HUES6 (cell line): ENCODE data around the gene VGF.

Experiments
- H3K27ac ChIP-seq: 2 replicates; pipeline ENCODE4 v1.7.0; 2013; ENCODE audit warnings: low read depth, mild to moderate bottlenecking, low read length, inconsistent platforms
- H3K27me3 ChIP-seq: 2 replicates; pipeline ENCODE4 v1.6.1; 2013; ENCODE audit warnings: low read length; ENCODE audit not compliant: control insufficient read depth, insufficient read depth
- H3K36me3 ChIP-seq: 2 replicates; pipeline ENCODE4 v1.6.1; 2013; ENCODE audit warnings: low read length; ENCODE audit not compliant: control insufficient read depth, insufficient read depth
- H3K4me1 ChIP-seq: 2 replicates; pipeline ENCODE4 v1.6.1; 2013; ENCODE audit warnings: low read length; ENCODE audit not compliant: control insufficient read depth, insufficient read depth
- H3K4me3 ChIP-seq: 2 replicates; pipeline ENCODE4 v1.5.1; 2013; ENCODE audit warnings: low read depth, low read length
- H3K9ac ChIP-seq: one replicate; pipeline ENCODE4 v1.6.1; 2013; ENCODE audit warnings: mild to moderate bottlenecking, low read length
- H3K9me3 ChIP-seq: 2 replicates; pipeline ENCODE4 v1.6.1; 2013; ENCODE audit warnings: low read depth, low read length; ENCODE audit not compliant: control insufficient read depth, insufficient read depth

The VGF gene

DNA sequence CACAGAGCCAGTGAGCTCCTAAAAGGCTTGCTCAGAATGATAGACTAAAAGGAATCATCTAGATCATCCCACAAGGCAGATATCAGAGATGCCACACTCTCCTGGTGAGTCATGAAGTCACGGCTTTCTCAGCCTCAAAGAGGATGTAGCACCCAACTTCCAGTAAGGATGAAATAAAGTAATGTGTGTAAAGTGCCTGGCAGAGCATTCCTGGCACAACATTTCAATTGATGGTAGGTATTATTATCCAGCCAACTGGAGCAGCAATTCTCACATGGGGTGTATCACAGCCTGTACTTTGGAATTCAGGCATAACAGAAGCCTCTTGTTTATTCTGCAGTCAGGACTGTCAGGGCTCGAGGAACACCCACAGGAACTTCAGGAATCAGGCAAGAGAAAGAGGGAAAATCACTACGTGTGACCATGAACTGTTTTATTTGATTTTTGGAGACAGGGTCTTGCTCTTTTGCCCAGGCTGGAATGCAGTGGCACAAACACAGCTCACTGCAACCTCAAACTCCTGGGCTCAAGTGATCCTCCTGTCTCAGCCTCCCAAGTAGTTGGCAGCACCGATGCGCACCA, 20.0 kb upstream of the VGF start:
- Histone ChIP-seq H3K9ac (no peak overlapping the region), H3K9me3 (no peaks in the 10 kb centered on the region), H3K27ac (no peak overlapping the region), H3K4me1 (peaks cover 5% of the 10 kb centered on the region; the same call in 1 of the 2 replicates), H3K4me3 (no peak overlapping the region), H3K36me3 (no peaks in the 10 kb centered on the region), H3K27me3 (peaks cover 11% of the 10 kb centered on the region)

DNA sequence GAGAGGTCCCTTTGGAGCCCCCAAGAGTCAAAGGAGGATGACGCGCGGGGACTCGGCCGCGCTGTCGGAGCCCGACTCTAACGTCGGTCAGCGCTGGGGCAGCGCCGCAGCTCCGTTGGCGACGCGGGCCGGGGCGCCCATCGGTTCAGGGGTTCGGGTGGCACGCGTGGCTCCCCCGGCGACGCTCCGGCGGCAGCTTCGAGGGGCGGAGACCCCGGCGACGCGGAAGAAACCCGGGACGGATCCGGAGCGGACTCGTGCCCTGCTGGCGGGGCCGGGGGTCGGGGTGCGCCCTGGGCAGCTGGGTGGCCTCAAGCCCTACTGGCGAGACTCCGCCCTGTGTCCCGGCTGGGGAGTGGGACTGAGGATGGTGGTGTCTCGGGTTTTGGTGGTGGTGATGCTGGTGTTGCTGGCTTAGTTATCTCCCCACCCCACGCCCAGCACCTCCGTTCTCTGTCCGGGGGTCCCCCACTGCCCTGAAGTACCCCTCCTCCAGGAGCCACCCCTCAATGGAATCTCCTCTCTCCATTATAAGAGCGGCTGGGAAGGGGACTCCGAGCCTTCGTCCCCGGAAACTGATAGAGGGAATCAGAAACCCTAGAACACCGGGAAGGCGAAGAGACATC, 14.9 kb upstream of the VGF start, which contains the start of gene NAT16:
NAT16 (minus strand) TSS at position 164 of the 626 bp plus-strand sequence. CDS start 5,486 bp downstream, outside the sequence.
- no peak within 1 kb of the TSS for H3K27ac ChIP-seq
- H3K27me3 ChIP-seq, result peaks cover 61% of the 10 kb centered on the region
- peaks cover 7% of the 10 kb centered on the region; the same call in 1 of the 2 replicates for H3K4me1 ChIP-seq
- H3K9ac ChIP-seq, result no peak within 1 kb of the TSS
- H3K4me3 ChIP-seq, result peak within 1 kb of the TSS; percentile 49
- H3K9me3 ChIP-seq, result no peaks in the 10 kb centered on the region
- no peaks in the 10 kb centered on the region for H3K36me3 ChIP-seq

DNA sequence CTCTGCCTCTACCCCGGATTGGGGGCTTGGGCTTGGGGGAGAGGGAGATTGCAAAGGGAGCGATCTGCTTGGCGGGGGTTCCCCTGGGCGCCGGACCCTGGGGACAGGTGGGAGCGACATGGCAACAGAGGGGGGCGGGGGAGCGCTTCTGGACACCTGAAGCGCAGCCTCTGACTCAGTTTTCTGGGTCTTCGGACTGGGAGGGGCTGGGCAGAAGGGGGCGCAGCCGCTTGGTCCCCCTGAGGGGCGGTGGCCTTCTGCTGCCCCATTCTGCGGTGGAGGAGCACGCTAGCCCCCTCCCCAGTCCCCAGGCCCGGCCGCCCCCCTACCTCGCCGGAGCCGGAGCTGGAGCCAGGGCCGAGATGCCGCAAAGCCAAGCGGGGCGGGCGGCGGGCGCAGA, 14.3 kb upstream of the VGF start:
- Histone ChIP-seq H3K4me3 (peak overlapping the region; percentile 49), H3K4me1 (peaks cover 7% of the 10 kb centered on the region; the same call in 1 of the 2 replicates), H3K27me3 (peaks cover 66% of the 10 kb centered on the region), H3K36me3 (no peaks in the 10 kb centered on the region), H3K9me3 (no peaks in the 10 kb centered on the region), H3K27ac (no peak overlapping the region), H3K9ac (no peak overlapping the region)

DNA sequence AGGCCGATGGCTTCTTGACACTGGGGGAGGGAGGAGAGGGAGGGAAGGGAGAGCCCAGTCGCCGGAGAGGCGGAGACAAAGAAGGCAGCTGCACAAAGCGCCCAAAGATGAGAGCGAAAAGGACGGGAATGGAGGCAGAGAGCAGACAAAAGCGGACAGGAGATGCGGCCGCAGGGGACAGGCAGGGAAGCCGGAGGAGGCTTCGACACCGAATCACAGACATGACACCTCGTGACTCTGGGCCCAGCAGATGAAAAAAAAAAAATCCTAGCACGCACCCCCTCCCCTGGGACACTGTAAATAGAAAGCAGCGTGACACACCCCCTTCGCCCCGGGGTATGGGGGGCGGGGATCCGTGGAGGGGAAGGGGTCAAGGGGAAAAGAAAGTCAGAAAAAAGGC, 13.7 kb upstream of the VGF start:
- peaks cover 72% of the 10 kb centered on the region for H3K27me3 ChIP-seq

DNA sequence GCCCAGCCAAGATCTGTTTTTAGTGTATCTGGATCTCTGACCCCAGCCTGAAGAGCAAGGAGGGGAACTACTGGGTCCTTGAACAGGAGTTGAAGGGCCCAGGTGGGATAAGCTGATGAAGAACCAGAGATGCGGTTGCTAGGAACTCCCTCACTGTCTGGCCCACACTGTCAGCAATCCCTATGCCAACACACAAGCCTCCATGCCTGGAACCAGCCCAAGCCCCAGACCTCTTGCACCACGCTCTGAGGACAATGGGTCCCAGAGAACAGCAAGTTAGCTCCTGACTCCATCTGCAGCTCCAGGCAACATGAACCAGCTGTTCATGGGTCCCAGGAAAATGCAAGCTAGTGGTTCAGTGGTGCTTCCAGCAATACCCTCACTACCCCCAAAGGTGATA, 12.3 kb upstream of the VGF start:
- Histone ChIP-seq H3K9me3 (no peaks in the 10 kb centered on the region), H3K4me1 (peaks cover 14% of the 10 kb centered on the region; the same call in 1 of the 2 replicates), H3K9ac (no peak overlapping the region), H3K4me3 (no peak overlapping the region), H3K27ac (no peak overlapping the region), H3K36me3 (no peaks in the 10 kb centered on the region), H3K27me3 (peaks cover 87% of the 10 kb centered on the region)

More for the DNA sequence above, 13.7 kb upstream of the VGF start:
- Histone ChIP-seq H3K36me3 (no peaks in the 10 kb centered on the region), H3K4me3 (peak overlapping the region; percentile 49), H3K9ac (no peak overlapping the region), H3K9me3 (no peaks in the 10 kb centered on the region), H3K27ac (no peak overlapping the region), H3K4me1 (peaks cover 7% of the 10 kb centered on the region; the same call in 1 of the 2 replicates)

DNA sequence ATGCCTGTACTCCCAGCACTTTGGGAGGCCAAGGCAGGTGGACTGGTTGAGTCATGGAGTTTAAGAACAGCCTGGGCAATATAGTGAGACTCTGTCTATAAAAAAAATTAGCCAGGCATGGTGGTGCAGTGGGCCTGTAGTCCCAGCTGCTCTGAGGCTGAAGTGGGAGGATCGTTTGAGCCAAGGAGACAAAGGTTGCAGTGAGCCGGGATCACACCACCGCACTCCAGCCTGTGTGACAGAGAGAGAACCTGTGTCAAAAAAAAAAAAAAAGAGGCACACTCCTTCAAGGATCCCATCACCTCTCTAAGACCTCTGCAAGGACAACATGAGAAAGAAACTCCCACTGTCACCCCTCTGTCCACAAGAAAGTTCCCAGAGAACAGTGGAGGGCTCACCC, 10.3 kb upstream of the VGF start:
- H3K4me1 ChIP-seq, result peaks cover 32% of the 10 kb centered on the region
- no peaks in the 10 kb centered on the region for H3K9me3 ChIP-seq
- no peaks in the 10 kb centered on the region for H3K36me3 ChIP-seq
- no peak overlapping the region for H3K27ac ChIP-seq
- no peak overlapping the region for H3K4me3 ChIP-seq
- peaks cover 99% of the 10 kb centered on the region for H3K27me3 ChIP-seq
- no peak overlapping the region for H3K9ac ChIP-seq

DNA sequence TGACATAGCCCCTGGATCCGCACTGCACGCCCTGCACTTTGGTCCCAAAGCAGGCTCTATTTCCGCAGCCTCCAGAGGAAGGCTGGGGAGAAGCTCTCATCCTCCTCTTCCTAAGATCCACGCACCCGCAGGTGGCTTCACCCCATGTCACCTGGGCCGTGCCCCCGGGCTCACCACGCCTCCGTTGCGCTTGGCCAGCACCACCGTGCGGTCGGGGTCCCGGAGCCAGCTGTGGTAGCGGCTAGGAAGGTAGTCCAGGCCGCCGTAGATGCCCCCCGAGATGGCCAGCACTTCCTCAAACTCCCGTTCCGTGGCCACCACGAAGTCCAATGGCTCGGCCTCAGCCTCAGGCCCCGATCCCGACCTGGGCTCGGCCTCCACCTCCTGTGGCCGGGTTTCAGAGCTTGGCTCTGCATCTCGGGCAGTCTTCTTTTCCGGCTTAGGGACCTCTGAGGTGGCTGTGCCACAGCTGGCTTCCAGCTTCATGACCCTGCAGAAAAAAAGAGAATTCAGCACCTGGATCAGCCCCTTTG, 9.0 kb upstream of the VGF start:
- Histone ChIP-seq H3K36me3 (no peaks in the 10 kb centered on the region), H3K9ac (peak overlapping the region; percentile 44), H3K4me1 (peaks cover 39% of the 10 kb centered on the region), H3K9me3 (no peaks in the 10 kb centered on the region), H3K27ac (no peak overlapping the region), H3K27me3 (peaks cover 99% of the 10 kb centered on the region), H3K4me3 (peak overlapping the region; percentile 59)

DNA sequence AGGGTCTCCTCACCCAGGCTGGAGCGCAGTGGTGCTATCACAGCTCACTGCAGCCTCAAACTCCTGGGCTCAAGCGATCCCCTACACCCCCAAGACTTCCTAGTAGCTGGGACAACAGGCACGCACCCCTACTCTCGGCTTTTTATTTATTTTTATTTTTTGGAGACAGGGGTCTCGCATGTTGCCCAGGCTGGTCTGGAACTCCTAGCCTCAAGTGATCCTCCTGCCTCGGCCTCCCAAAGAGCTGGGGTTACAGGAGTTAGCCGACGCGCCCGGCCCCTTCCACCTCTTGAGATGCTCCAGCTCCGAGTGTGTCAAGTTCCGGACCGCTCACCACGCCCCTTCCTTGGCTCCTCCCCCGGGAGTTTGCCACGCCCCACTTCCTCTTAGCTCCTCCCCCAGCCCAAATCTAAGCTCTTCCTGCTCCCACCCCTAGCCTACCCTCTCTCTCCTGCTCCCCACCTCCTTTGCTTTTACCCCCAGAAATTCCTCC, 8.4 kb upstream of the VGF start:
- Histone ChIP-seq H3K4me1 (peaks cover 43% of the 10 kb centered on the region), H3K27ac (no peak overlapping the region), H3K4me3 (peak overlapping the region; percentile 59), H3K9me3 (no peaks in the 10 kb centered on the region), H3K36me3 (no peaks in the 10 kb centered on the region), H3K27me3 (peaks cover 100% of the 10 kb centered on the region), H3K9ac (peak overlapping the region; percentile 44)

DNA sequence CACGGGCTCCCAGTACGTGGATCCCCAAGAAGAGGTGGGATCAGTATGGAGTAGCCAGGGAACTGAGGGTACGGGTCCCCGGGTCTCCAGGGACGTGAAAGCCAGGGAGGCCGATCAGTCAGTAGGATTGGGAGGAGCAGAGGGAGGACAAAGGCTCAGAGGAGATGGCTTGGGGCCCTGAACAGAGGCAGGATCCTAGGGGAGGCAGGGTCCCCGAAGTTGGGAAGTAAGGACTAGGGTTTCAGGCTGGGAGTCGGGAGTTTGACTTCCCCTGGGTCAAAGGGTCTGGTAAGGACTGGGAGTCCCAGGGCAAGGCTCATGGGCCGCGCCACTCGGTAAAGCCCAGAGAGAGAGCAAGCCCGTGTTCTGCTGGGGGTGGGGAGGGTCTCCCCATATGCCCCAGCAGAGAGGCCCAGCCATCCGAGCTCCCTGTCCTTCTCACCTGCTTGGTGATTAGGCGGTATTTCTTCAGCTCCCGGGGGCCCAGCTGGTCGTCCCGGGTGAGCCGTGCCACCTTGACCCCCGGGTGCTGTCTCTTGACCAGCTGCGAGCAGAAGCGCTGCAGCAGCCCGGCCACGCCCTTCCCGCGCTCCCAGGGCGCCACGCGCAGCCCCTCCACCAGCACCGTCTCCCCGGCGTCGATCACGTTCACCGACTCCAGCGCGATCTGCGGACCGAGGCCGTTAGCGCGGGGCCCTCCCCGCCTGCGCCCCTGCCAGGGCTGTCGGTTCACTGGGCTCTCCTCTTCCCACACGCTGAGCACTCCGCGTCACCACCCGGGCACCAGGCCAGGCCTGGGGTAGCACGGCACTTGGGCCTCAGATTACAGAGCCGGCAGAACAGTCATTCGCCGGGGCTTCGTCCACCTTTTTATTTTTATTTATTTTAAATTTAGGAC, 7.7 kb upstream of the VGF start:
- peak overlapping the region; percentile 59 for H3K4me3 ChIP-seq
- H3K36me3 ChIP-seq, result no peaks in the 10 kb centered on the region
- H3K9me3 ChIP-seq, result no peaks in the 10 kb centered on the region
- peaks cover 100% of the 10 kb centered on the region for H3K27me3 ChIP-seq
- H3K9ac ChIP-seq, result no peak overlapping the region
- no peak overlapping the region for H3K27ac ChIP-seq
- H3K4me1 ChIP-seq, result peaks cover 49% of the 10 kb centered on the region

DNA sequence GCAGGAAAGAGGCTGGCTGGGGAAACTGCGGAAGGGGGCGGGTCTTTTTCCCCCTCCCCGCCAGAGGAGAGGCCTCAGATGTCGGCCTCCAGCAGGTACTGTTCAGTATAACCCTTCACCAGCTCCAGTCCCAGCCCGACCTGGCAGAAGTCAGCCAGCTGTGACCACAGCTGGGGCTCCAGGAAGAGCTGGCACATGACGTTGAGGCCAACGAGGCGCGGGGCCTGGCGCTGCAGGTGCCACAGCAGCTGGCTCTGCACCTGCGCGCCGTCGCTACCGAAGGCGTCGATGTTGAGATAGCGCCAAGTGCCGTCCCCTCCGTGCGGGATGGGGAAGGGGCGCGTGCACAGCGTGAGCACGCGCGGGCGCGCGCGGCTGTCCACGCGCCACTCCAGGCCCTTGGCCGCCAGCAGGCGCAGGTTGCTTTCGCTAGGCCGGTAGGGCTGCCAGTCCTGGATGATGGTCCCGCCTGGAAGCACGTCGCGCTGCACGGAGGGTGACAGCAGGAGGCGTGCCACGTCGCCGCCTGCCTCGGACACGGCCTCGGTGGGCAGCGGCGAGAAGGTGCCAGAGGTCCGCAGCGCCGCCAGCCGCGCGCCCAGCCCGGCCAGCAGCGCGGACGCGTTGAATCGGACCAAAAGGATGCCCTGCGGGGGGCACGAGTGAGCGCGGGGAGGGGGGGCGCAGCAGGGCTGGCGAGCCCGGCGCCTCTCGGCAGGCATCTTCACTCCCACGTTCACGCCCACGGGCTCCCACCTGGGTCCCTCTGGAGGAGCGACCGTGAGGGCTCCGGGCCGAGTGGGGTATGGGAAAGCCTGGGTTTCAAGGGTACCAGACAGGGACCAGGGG, 6.9 kb upstream of the VGF start:
- H3K27ac ChIP-seq, result no peak overlapping the region
- no peak overlapping the region for H3K9ac ChIP-seq
- no peaks in the 10 kb centered on the region for H3K36me3 ChIP-seq
- H3K4me3 ChIP-seq, result peak overlapping the region; percentile 59
- H3K27me3 ChIP-seq, result peaks cover 100% of the 10 kb centered on the region
- H3K9me3 ChIP-seq, result no peaks in the 10 kb centered on the region
- peaks cover 56% of the 10 kb centered on the region for H3K4me1 ChIP-seq
